Neural cell (in vitro differentiated cells): Measurements from ENCODE around the gene METTL14. TPM values are rescaled to one million over a fixed set of nuclear protein-coding genes. Genes with fewer than 3 reads are reported as not detected.

Experiments used
- H2AFZ ChIP-seq: fragments of 200-600, 300-800 bp; sonication (generic), shearing (Covaris generic); 2 replicates; pipeline ENCODE4 v1.6.0; 2014; ENCODE audit warnings: low read depth, mild to moderate bottlenecking, antibody characterized with exemption, low read length, moderate library complexity
- H3F3A ChIP-seq: fragments of 200-600 bp; shearing (Covaris generic); 2 replicates; pipeline ENCODE4 v1.6.1; 2016; ENCODE audit warnings: mild to moderate bottlenecking, moderate library complexity, mixed read lengths, antibody characterized with exemption, low read length; ENCODE audit not compliant: insufficient read depth, poor library complexity, severe bottlenecking
- H3K27ac ChIP-seq: fragments of 200-600, 300-800 bp; sonication (generic), shearing (Covaris generic); 2 replicates; pipeline ENCODE4 v1.5.1; 2014; ENCODE audit warnings: mild to moderate bottlenecking, low read length, moderate library complexity
- H3K27me3 ChIP-seq: fragments of 300-800, 200-600 bp; sonication (generic), shearing (Covaris generic); 2 replicates; pipeline ENCODE4 v1.6.0; 2014; ENCODE audit warnings: mild to moderate bottlenecking, low read depth, low read length, moderate library complexity; ENCODE audit not compliant: insufficient read depth
- H3K36me3 ChIP-seq: fragments of 300-800, 200-600 bp; sonication (generic), shearing (Covaris generic); 2 replicates; pipeline ENCODE4 v1.5.1; 2014; ENCODE audit warnings: mild to moderate bottlenecking, antibody characterized with exemption, low read length, moderate library complexity; ENCODE audit not compliant: insufficient read depth
- H3K4me2 ChIP-seq: fragments of 300-800, 200-600 bp; sonication (generic), shearing (Covaris generic); 2 replicates; pipeline ENCODE4 v1.6.0; 2014; ENCODE audit warnings: mild to moderate bottlenecking, low read length
- H3K4me3 ChIP-seq: fragments of 300-800, 200-600 bp; sonication (generic), shearing (Covaris generic); 2 replicates; pipeline ENCODE4 v1.5.1; 2014; ENCODE audit warnings: mild to moderate bottlenecking, low read length, moderate library complexity
- H3K79me2 ChIP-seq: fragments of 200-600 bp; shearing (Covaris generic); replicated peaks from 2 replicates; pipeline ENCODE4 v1.6.0; 2014; ENCODE audit warnings: mild to moderate bottlenecking, low read length, moderate library complexity; ENCODE audit not compliant: insufficient read depth
- H3K9ac ChIP-seq: fragments of 300-800, 200-600 bp; sonication (generic), shearing (Covaris generic); 2 replicates; pipeline ENCODE4 v1.6.1; 2016; ENCODE audit warnings: mild to moderate bottlenecking, low read length, mixed read lengths
- H3K9me2 ChIP-seq: fragments of 200-600 bp; shearing (Covaris generic); 2 replicates; pipeline ENCODE4 v1.6.1; 2016; ENCODE audit warnings: mild to moderate bottlenecking, low read length, mixed read lengths; ENCODE audit not compliant: insufficient read depth
- H3K9me3 ChIP-seq: fragments of 200-600, 300-800 bp; sonication (generic), shearing (Covaris generic); 2 replicates; pipeline ENCODE4 v1.6.1; 2016; ENCODE audit warnings: mild to moderate bottlenecking, mixed run types, low read length, moderate library complexity, mixed read lengths
- H4K20me1 ChIP-seq: fragments of 200-600 bp; shearing (Covaris generic); 2 replicates; pipeline ENCODE4 v1.6.1; 2016; ENCODE audit warnings: mild to moderate bottlenecking, mixed run types; ENCODE audit not compliant: insufficient read depth
- CTCF ChIP-seq: fragments of 450-650 bp; IDR thresholded peaks from 2 replicates; pipeline ENCODE4 v1.5.1; 2014; ENCODE audit warnings: antibody characterized with exemption, mild to moderate bottlenecking, moderate library complexity; ENCODE audit not compliant: poor library complexity, severe bottlenecking
- EP300 ChIP-seq: fragments of 450-650 bp; conservative IDR thresholded peaks from 2 replicates; pipeline ENCODE4 v1.6.1; 2014; ENCODE audit warnings: antibody characterized with exemption, mild to moderate bottlenecking, moderate library complexity; ENCODE audit not compliant: poor library complexity, severe bottlenecking
- EZH2 ChIP-seq: fragments of 200-600, 300-800 bp; shearing (Covaris generic), sonication (generic); IDR thresholded peaks from 2 replicates; pipeline ENCODE4 v1.6.1; 2014; ENCODE audit warnings: antibody characterized with exemption, low read length, borderline replicate concordance, mild to moderate bottlenecking; ENCODE audit not compliant: insufficient read depth, poor library complexity, severe bottlenecking
- MXI1 ChIP-seq: fragments of 450-650 bp; conservative IDR thresholded peaks from 2 replicates; pipeline ENCODE4 v1.6.1; 2014; ENCODE audit warnings: antibody characterized with exemption, mild to moderate bottlenecking; ENCODE audit not compliant: poor library complexity, severe bottlenecking
- POLR2AphosphoS5 ChIP-seq: IDR thresholded peaks from 2 replicates; pipeline ENCODE4 v1.6.1; 2012
- RAD21 ChIP-seq: fragments of 450-650 bp; conservative IDR thresholded peaks from 2 replicates; pipeline ENCODE4 v1.6.1; 2014; ENCODE audit warnings: antibody characterized with exemption, mild to moderate bottlenecking, moderate library complexity
- REST ChIP-seq: IDR thresholded peaks from 2 replicates; pipeline ENCODE4 v1.6.1; 2012; ENCODE audit warnings: borderline replicate concordance
- SMC3 ChIP-seq: fragments of 450-650 bp; conservative IDR thresholded peaks from 2 replicates; pipeline ENCODE4 v1.6.1; 2014; ENCODE audit warnings: antibody characterized with exemption, mild to moderate bottlenecking, moderate library complexity; ENCODE audit not compliant: poor library complexity
- TAF1 ChIP-seq: IDR thresholded peaks from 2 replicates; pipeline ENCODE4 v1.6.1; 2012; ENCODE audit warnings: low read depth
- polyA plus RNA-seq: library from polyadenylated mRNA; depleted of rRNA; stranded (reverse); fragments of >200 nt; gene quantifications from 2 replicates; pipeline ENCODE4 v1.2.3, GENCODE V29; 2014

METTL14 gene
- polyA plus RNA-seq, 1 donor from 2014 or later: 18.8 TPM

GRCh38 chr4:118753685-118754084, 68.5 kb downstream of the METTL14 start:
- Histone ChIP-seq H3K27me3 (no peaks in the 10 kb centered on the region), H3K9me3 (no peaks in the 10 kb centered on the region), H2AFZ (no peak overlapping the region), H3K9me2 (no peaks in the 10 kb centered on the region), H3K9ac (no peak overlapping the region), H3K79me2 (no peaks in the 10 kb centered on the region), H3K27ac (no peak overlapping the region), H3K36me3 (no peaks in the 10 kb centered on the region), H3K4me3 (no peak overlapping the region), H4K20me1 (no peaks in the 10 kb centered on the region), H3F3A (no peaks in the 10 kb centered on the region), H3K4me2 (no peak overlapping the region)
- TF ChIP-seq POLR2AphosphoS5 (no peak), SMC3 (no peak), TAF1 (no peak), REST (no peak), CTCF (no peak), RAD21 (no peak), EZH2 (no peak), EP300 (no peak), MXI1 (no peak)

- Histone ChIP-seq H3K36me3 (no peaks in the 10 kb centered on the region), H3K9me2 (no peaks in the 10 kb centered on the region), H3K27ac (no peak overlapping the region), H3K9ac (no peak overlapping the region), H3K79me2 (no peaks in the 10 kb centered on the region), H3K4me3 (no peak overlapping the region), H3K4me2 (no peak overlapping the region), H2AFZ (no peak overlapping the region), H3K9me3 (no peaks in the 10 kb centered on the region), H4K20me1 (no peaks in the 10 kb centered on the region), H3K27me3 (no peaks in the 10 kb centered on the region), H3F3A (no peaks in the 10 kb centered on the region)
- TF ChIP-seq EZH2 (no peak), CTCF (no peak), SMC3 (no peak), POLR2AphosphoS5 (no peak), RAD21 (no peak), TAF1 (no peak), EP300 (no peak), REST (no peak), MXI1 (no peak)
These were observed 69.7 kb downstream of the METTL14 start for GRCh38 chr4:118754890-118755289.
